Measurements from ENCODE around the gene RC3H1.
"Not testable (repeated sequence)": the region's sequence is repeated elsewhere in the genome, so short reads cannot be mapped to it uniquely, and the experiment has no call there.

Gene RC3H1

DNA sequence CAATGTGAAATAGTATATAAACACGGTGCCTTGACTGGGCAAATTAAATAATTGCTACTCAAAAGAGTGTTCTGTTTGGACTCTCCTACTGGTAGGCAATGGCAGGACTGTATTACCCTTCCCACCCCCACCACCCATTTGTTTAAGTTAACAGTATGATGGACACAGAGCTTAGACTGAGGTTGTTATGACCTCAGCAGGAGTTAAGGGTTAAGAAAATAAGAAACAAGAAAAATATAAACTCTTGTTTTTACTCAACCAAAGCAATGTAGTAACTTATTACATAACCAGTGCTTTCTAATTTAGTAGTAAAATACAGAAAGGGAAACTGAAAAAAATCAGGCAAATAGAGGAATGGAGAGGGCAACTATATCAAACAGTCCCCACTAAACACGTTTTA, 85.1 kb downstream of the RC3H1 start:
- no peak for TF ChIP-seq ZNF274 (IDR thresholded peaks at IDR 0.05; ENCODE audit: low read depth, low read length)
- H3K4me3 ChIP-seq (ENCODE audit: low read length): no peak overlapping the region

DNA sequence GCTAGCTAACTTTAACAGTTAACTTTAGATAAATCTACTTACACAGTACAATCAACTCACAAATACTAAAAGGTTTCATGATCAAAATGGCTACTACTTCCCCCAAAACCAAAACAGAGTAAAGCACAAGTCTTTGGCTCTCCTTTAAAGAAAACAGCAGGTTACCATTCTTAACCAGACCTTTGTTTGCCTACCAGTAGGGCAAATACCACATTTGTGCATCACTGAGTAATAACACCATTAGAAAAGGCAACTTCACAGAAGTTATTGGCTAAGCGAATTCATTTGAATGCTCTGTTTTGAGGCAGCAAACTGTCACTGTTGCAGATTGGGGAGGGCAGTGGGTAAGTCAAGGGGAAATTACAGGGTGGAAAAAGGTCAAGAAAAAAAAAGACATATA, 87.7 kb downstream of the RC3H1 start:
- no peak overlapping the region for H3K4me3 ChIP-seq (ENCODE audit: low read length)
- TF ChIP-seq ZNF274 (IDR thresholded peaks at IDR 0.05; ENCODE audit: low read depth, low read length): no peak

GRCh38 chr1:173930541-173930940, 91.6 kb downstream of the RC3H1 start:
- not testable (repeated sequence) for H3K4me3 ChIP-seq (ENCODE audit: low read length)

DNA sequence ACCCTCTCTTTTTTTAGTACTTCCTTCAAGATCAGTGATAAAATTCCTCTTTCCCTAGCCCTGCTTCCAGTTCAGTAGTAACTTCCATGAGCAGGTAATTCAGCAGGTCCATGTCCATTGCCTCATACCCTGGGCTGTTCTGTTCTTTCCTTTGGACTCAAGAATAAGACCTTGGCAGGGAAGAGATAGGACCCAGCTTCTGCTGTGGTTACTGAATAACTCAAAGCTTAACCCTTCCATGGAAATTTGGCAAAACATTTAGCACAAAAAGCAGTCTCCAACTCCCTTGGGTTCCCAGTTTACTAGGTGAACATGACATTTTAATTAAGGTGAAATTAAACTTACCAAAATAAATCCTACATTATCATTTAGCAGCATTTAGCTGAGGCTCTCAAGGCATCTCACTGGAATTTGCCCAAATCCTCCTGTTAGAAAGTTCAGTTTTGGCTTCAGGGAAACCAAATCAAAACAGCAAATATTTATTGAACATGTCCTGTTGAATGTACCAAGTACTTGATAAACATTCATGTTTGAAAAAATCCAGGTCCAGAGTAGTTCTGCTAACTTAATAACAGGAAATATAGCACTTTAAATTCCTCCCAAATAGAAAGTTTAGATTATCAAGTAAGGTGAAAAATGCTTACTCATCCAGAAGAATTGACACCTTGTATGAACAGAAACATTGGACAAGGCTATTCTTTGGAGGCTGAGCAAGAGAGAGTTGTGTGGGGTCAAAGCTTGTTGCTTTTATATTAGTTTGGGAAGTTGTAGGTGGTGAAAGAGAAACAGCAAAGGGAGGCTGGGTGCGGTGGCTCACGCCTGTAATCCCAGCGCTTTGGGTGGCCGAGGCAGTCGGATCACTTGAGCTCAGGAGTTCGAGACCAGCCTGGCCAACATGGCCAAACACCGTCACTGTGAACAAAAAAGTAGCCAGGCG, 96.6 kb downstream of the RC3H1 start:
- TF ChIP-seq ZNF274 (IDR thresholded peaks at IDR 0.05; ENCODE audit: low read depth, low read length): no peak
- H3K4me3 ChIP-seq (ENCODE audit: low read length): no peak overlapping the region

GRCh38 chr1:173920861-173921260, 101.3 kb downstream of the RC3H1 start:
- H3K4me3 ChIP-seq (ENCODE audit: low read length): no peak overlapping the region
- TF ChIP-seq ZNF274 (IDR thresholded peaks at IDR 0.05; ENCODE audit: low read depth, low read length): no peak

DNA sequence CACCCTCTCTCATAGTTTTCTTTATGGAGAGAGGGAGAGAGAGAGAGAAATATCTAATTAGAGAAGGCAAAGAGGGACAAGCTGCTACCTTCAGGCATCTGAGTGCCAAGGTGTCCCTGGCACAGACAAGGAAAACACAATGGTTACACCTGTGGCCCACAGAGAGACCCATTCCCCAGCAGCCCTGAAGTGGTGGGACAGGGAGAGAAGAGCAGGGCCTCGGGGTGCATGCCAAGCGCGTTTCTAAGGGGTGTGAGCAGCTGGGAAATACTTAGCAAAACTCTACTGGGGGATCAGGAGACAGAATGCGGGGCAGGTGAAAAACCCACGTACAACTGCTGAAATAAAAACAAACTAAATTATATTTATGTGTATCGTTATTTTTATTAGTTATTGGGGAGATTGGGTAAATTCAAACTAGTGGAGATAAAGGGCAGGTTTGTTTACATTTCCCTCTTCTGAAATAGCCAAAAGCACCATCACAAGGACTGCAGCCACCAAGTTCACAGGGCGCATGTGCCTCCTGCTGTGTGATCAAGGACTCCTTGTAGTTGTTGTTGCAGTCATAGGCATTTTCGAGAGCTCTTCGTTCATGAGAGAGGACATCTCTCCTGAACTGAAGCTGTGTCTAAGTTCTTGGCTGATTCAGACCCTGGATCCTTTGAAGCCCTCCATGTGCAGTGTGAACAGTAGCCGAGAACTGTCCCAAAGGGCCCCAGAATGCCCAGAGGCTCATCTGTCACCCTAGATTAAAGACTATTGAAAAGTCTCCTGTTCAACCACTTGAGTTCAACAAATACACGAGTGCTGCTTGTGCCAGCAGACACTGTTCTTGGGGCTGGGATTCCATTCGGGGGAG, 104.3 kb downstream of the RC3H1 start:
- TF ChIP-seq ZNF274 (IDR thresholded peaks at IDR 0.05; ENCODE audit: low read depth, low read length): no peak
- no peak overlapping the region for H3K4me3 ChIP-seq (ENCODE audit: low read length)

DNA sequence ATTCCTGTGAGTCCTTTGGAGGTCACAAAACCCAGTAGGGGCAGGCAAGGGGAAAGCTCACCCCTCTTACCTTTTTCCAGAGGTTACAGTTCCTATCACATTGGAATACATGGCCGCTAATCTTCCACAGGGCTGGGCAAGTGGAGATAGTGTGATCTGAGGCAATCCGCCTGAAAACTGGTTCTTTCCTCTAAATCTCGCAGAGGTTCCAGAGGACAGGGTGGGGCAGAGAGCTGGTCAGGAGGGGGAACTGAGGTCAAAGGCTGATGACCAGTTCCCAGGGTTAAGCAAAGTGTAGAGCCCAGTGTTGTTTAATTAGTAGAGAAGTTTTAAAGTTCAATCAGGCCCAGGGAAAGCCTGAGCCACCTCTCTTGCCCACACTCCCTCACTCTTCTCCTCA, 105.0 kb downstream of the RC3H1 start, which contains the start of gene SERPINC1:
Gene SERPINC1, minus strand, starts transcription at position 179 of the 400 bp plus-strand sequence. Its CDS starts 68 bp downstream, at position 111.
- TF ChIP-seq ZNF274 (IDR thresholded peaks at IDR 0.05; ENCODE audit: low read depth, low read length): no peak
- H3K4me3 ChIP-seq (ENCODE audit: low read length): no peak within 1 kb of the TSS

- H3K4me3 ChIP-seq (ENCODE audit: low read length): no peak overlapping the region
- TF ChIP-seq ZNF274 (IDR thresholded peaks at IDR 0.05; ENCODE audit: low read depth, low read length): no peak
These were observed 105.5 kb downstream of the RC3H1 start for GRCh38 chr1:173916667-173917066.

DNA sequence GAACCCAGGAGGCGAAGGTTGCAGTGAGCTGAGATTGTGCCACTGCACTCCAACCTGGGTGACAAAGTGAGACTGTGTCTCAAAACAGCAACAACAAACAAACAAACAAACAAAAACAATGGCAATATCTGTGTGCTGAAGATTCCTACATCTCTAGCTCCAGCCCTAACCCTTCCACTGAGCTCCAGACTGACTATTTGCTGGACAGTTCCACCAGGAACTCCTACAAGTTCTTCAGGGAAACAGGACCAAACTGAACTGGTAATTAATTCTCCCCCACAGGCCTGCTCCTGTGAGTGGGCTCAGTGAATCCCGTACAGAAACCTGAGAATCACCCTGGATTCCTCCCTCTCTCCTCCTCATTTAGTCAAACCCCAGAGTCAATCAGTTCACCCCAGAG, 106.6 kb downstream of the RC3H1 start:
- no peak for TF ChIP-seq ZNF274 (IDR thresholded peaks at IDR 0.05; ENCODE audit: low read depth, low read length)
- H3K4me3 ChIP-seq (ENCODE audit: low read length): no peak overlapping the region

- H3K4me3 ChIP-seq (ENCODE audit: low read length): no peak overlapping the region
- no peak for TF ChIP-seq ZNF274 (IDR thresholded peaks at IDR 0.05; ENCODE audit: low read depth, low read length)
These were observed 107.7 kb downstream of the RC3H1 start for GRCh38 chr1:173914366-173914871.

GRCh38 chr1:173913111-173913510, 109.0 kb downstream of the RC3H1 start:
- TF ChIP-seq ZNF274 (IDR thresholded peaks at IDR 0.05; ENCODE audit: low read depth, low read length): no peak
- H3K4me3 ChIP-seq (ENCODE audit: low read length): no peak overlapping the region

GRCh38 chr1:173903827-173904531, 118.2 kb downstream of the RC3H1 start:
- no peak for TF ChIP-seq ZNF274 (IDR thresholded peaks at IDR 0.05; ENCODE audit: low read depth, low read length)

GRCh38 chr1:173900992-173901391, 121.2 kb downstream of the RC3H1 start:
- H3K4me3 ChIP-seq (ENCODE audit: low read length): no peak overlapping the region
- TF ChIP-seq ZNF274 (IDR thresholded peaks at IDR 0.05; ENCODE audit: low read depth, low read length): no peak

More at GRCh38 chr1:173903827-173904531, 118.2 kb downstream of the RC3H1 start:
- H3K4me3 ChIP-seq (ENCODE audit: low read length): no peak overlapping the region

GRCh38 chr1:173900427-173900826, 121.7 kb downstream of the RC3H1 start:
- no peak for TF ChIP-seq ZNF274 (IDR thresholded peaks at IDR 0.05; ENCODE audit: low read depth, low read length)
- H3K4me3 ChIP-seq (ENCODE audit: low read length): no peak overlapping the region

All from GM08714 (cell line).